Fibroblast of the aortic adventitia (primary cell): Measurements from ENCODE around the gene RPE65. TPM values are rescaled to one million over a fixed set of nuclear protein-coding genes. Genes with fewer than 3 reads are reported as not detected.
A peak's percentile ranks its signal among the peaks of the same experiment; 100 is the strongest.

Source experiments
- DNase-seq: peaks from one replicate; pipeline ENCODE4 v3.0.0-alpha.2; 2010; ENCODE audit warnings: low read depth
- H3K4me3 ChIP-seq: 2 replicates; pipeline ENCODE4 v1.5.1; 2011; ENCODE audit warnings: low read depth, mild to moderate bottlenecking, control low read depth, low read length, moderate library complexity
- CTCF ChIP-seq: IDR thresholded peaks from 2 replicates; pipeline ENCODE4 v1.5.1; 2011; ENCODE audit warnings: mild to moderate bottlenecking, low read length, control low read depth, inconsistent platforms; ENCODE audit not compliant: insufficient read depth
- total RNA-seq: library from RNA; depleted of rRNA; stranded (reverse); fragments of >200 nt; gene quantifications from 2 replicates; pipeline ENCODE4 v1.2.3, GENCODE V29; 2012; ENCODE audit warnings: low replicate concordance

The RPE65 gene
- total RNA-seq, 1 donor: not detected

GRCh38 chr1:68438310-68438709 lies 11.4 kb downstream of the RPE65 start:
- H3K4me3 ChIP-seq: no peak overlapping the region
- DNase-seq: no peak
- TF ChIP-seq CTCF: no peak

- H3K4me3 ChIP-seq: no peak overlapping the region
- no peak for TF ChIP-seq CTCF
- DNase-seq: no peak
Observed at GRCh38 chr1:68433395-68433794, 16.4 kb downstream of the RPE65 start.

GRCh38 chr1:68431076-68431475 lies 18.7 kb downstream of the RPE65 start:
- no peak for DNase-seq
- no peak overlapping the region for H3K4me3 ChIP-seq
- no peak for TF ChIP-seq CTCF

- no peak overlapping the region for H3K4me3 ChIP-seq
- no peak for DNase-seq
- no peak for TF ChIP-seq CTCF
Observed at GRCh38 chr1:68429233-68429808, 20.4 kb downstream of the RPE65 start.

GRCh38 chr1:68426594-68426993 lies 23.2 kb downstream of the RPE65 start:
- TF ChIP-seq CTCF: no peak
- DNase-seq: no peak
- H3K4me3 ChIP-seq: no peak overlapping the region

GRCh38 chr1:68421350-68421749 lies 28.4 kb downstream of the RPE65 start:
- TF ChIP-seq CTCF: no peak
- no peak overlapping the region for H3K4me3 ChIP-seq
- DNase-seq: no peak

GRCh38 chr1:68409426-68409825 lies 40.3 kb downstream of the RPE65 start:
- H3K4me3 ChIP-seq: no peak overlapping the region
- peak; percentile 62 for DNase-seq
- no peak for TF ChIP-seq CTCF
